Vagina (tissue), 2 donors: ENCODE results near the gene GPR62. TPM values are rescaled to one million over a fixed set of nuclear protein-coding genes. Genes with fewer than 3 reads are reported as not detected.
"Not testable (repeated sequence)": the region's sequence is repeated elsewhere in the genome, so short reads cannot be mapped to it uniquely, and the experiment has no call there.

Source experiments
- DNase-seq, 2 donors: peaks; one replicate each; pipeline ENCODE4 v3.0.0-alpha.2; 2017; ENCODE audit errors: extremely low spot score in 2 of 2
- H3K27ac ChIP-seq: fragments of 200-600 bp; sonication (generic); one replicate; pipeline ENCODE4 v1.5.1; 2019
- H3K27me3 ChIP-seq: fragments of 200-600 bp; sonication (generic); one replicate; pipeline ENCODE4 v1.5.1; 2019
- H3K36me3 ChIP-seq, 2 donors: fragments of 200-600 bp; sonication (generic); one replicate each; pipeline ENCODE4 v1.5.1; 2017 to 2019
- H3K4me1 ChIP-seq: fragments of 200-600 bp; sonication (generic); one replicate; pipeline ENCODE4 v1.5.1; 2019
- H3K4me3 ChIP-seq, 2 donors: fragments of 200-600 bp; sonication (generic); 1 replicate in 1 of 2; 2 replicates in 1 of 2; pipeline ENCODE4 v1.5.1; 2016 to 2019
- H3K9me3 ChIP-seq: fragments of 200-600 bp; sonication (generic); one replicate; pipeline ENCODE4 v1.5.1; 2019
- POLR2A ChIP-seq, 2 donors: fragments of 450-650 bp; IDR thresholded peaks; one replicate each; pipeline ENCODE4 v1.6.1; 2017; ENCODE audit warnings: antibody characterized with exemption in 2 of 2, mild to moderate bottlenecking in 2 of 2, moderate library complexity in 2 of 2
- POLR2AphosphoS5 ChIP-seq, 2 donors: sonication (generic); formaldehyde crosslinking; IDR thresholded peaks; one replicate each; pipeline ENCODE4 v1.9.0; 2017; ENCODE audit warnings: antibody characterized with exemption in 2 of 2, mild to moderate bottlenecking in 2 of 2, low read depth in 1 of 2; ENCODE audit not compliant: insufficient read depth in 1 of 2
- intact Hi-C: fragments of 100-400 bp; cut with DNase I; formaldehyde crosslinking; loops from one replicate; pipeline ENCODE4 v1.15.1; 2023
- total RNA-seq: library from RNA; depleted of rRNA; stranded (reverse); fragments of >200 nt; gene quantifications from one replicate; pipeline ENCODE4 v1.2.3, GENCODE V29; 2016
- TF ChIP-seq, protein P1 (sequence below), 3 experiments: fragments of 450-650 bp in 2 of 3; fragments of 200-600 bp in 1 of 3; sonication (generic) in 1 of 3; IDR thresholded peaks; one replicate each; pipeline ENCODE4 v1.5.1; 2017 to 2019; ENCODE audit warnings: antibody characterized with exemption in 3 of 3, mild to moderate bottlenecking in 2 of 3, moderate library complexity in 2 of 3

GPR62 gene
- total RNA-seq, 1 donor from 2014 or later: not detected

DNA sequence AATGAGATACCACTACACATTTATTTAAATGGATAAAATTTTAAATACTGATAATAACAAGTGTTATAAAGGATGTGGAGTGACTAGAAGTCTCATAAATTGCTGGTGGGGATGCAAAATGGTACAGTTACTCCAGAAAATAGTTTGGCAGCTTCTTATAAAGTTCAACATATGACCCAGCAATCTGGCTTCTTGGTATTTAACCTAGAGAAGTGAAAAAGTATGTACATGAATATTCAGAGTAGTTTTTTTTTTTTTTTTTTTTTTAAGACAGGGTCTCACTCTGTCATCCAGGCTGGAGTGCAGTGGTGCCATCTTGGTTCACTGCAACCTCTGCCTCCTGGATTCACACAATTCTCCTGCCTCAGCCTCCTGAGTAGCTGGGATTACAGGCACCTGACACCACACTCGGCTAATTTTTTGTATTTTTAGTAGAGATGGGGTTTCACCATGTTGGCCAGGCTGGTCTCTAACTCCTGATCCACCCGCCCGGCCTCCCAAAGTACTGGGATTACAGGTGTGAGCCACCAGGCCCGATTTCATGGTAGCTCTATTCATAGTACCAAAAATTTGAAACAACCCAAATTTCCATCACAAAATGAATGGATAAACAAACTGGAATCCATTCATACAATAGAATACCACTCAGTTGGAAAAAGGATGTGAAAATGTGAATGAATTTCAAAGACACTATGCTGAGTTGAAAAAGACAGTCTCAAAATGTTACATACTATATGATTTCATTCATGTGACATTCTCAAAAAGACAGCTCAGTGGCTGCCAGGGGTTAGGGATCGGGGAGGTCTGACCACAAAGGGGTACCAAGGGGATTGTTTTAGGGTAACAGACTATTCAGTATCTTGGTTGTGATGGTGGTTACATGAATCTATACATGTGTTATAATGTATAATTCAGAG is 27.9 kb upstream of the GPR62 start:
- Histone ChIP-seq H3K4me3 (no peak overlapping the region), H3K4me1 (no peaks in the 10 kb centered on the region), H3K9me3 (no peaks in the 10 kb centered on the region), H3K36me3 (no peaks in the 10 kb centered on the region), H3K27ac (no peak overlapping the region), H3K27me3 (no peaks in the 10 kb centered on the region)
- TF ChIP-seq, protein P1, sequence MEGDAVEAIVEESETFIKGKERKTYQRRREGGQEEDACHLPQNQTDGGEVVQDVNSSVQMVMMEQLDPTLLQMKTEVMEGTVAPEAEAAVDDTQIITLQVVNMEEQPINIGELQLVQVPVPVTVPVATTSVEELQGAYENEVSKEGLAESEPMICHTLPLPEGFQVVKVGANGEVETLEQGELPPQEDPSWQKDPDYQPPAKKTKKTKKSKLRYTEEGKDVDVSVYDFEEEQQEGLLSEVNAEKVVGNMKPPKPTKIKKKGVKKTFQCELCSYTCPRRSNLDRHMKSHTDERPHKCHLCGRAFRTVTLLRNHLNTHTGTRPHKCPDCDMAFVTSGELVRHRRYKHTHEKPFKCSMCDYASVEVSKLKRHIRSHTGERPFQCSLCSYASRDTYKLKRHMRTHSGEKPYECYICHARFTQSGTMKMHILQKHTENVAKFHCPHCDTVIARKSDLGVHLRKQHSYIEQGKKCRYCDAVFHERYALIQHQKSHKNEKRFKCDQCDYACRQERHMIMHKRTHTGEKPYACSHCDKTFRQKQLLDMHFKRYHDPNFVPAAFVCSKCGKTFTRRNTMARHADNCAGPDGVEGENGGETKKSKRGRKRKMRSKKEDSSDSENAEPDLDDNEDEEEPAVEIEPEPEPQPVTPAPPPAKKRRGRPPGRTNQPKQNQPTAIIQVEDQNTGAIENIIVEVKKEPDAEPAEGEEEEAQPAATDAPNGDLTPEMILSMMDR (IDR thresholded peaks at IDR 0.05): no peak
- TF ChIP-seq POLR2AphosphoS5 (IDR thresholded peaks at IDR 0.05; ENCODE audit: insufficient read depth in 1 of 2, low read depth in 1 of 2) (no peak), POLR2A (IDR thresholded peaks at IDR 0.05) (no peak)
- intact Hi-C loops: no loop called here
- no peak for DNase-seq

DNA sequence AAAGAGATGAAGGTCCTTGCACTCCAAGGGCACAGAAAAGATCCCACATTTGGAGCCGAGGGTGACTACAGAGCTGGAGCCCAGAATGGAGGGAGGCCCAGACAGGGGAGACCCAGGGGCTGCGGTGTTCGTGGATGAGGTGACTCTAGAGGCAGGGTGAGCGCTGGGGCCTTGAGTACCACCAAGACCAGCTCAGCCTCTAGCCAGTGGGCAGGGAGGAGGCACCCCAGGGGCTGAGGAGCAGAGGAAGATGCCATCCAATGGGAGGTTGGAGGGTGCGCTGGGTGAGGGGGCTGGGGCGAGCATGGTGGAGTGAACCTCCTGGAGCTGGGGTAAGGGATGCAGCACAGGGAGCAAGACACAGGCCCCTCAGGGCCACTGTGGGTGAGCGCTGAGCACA is 26.7 kb upstream of the GPR62 start:
- Histone ChIP-seq H3K27ac (no peak overlapping the region), H3K9me3 (no peaks in the 10 kb centered on the region), H3K36me3 (peaks cover 0 to 3% of the 10 kb centered on the region in 2 donors), H3K4me1 (no peaks in the 10 kb centered on the region), H3K27me3 (no peaks in the 10 kb centered on the region), H3K4me3 (no peak overlapping the region)
- TF ChIP-seq, protein P1 (IDR thresholded peaks at IDR 0.05): no peak
- TF ChIP-seq POLR2A (IDR thresholded peaks at IDR 0.05) (no peak), POLR2AphosphoS5 (IDR thresholded peaks at IDR 0.05; ENCODE audit: insufficient read depth in 1 of 2, low read depth in 1 of 2) (no peak)
- DNase-seq: no peak
- intact Hi-C loops: no loop called here

DNA sequence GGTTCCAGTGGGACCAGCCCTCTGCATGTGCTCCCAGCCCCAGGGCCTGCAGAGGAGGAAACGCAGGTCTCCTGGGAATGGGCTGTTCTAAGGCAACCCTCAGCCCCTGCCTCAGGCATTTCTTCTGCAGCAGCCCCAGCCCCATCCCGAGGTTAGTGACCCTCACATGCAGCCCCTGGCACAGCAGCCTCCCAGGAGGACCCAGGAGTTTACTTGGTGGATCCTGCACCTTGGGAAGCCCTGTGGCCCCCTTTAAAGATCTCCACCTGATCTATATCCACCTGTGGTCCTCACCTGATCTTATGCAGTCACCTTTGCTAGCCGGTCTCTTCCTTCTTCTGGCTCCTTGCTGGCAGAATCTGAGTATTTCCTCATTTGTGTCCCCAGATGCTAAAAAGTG is 26.2 kb upstream of the GPR62 start:
- H3K9me3 ChIP-seq, H3K4me3 ChIP-seq, H3K4me1 ChIP-seq, DNase-seq, H3K27ac ChIP-seq, H3K36me3 ChIP-seq, H3K27me3 ChIP-seq, intact Hi-C loops: not testable (repeated sequence)

DNA sequence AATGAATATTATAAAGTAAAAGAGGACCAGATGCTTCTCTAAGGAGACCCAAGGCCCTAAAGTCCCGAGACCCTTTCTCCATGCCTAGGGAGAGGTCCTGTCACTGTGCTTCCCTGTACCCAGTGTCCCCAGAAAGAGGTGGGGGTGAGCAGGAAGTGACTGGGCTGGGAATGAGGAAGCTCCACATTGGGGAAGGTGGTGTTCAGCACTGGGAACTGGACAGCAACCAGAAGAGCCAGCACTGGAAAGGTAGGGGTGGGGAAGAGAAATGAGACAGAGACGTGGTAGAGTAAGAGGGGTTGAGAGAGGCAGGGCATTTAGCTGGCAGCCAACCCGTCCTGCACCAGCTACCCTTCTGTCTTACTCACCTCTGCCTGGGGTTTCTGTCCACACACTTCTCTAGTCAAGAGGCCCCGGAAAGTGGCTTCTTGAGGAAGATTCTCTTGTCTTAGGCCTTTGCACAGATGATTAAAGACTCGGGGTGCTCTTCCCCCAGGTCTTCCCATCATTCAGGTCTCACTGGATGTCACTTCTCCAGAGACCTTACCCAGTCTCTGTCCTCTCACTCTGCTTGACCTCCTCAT is 25.7 kb upstream of the GPR62 start:
- H3K27me3 ChIP-seq: no peaks in the 10 kb centered on the region
- no peak overlapping the region for H3K4me3 ChIP-seq
- DNase-seq: no peak
- H3K27ac ChIP-seq: no peak overlapping the region
- H3K36me3 ChIP-seq: peaks cover 0 to 14% of the 10 kb centered on the region in 2 donors
- intact Hi-C loops: no loop called here
- H3K4me1 ChIP-seq: no peaks in the 10 kb centered on the region
- no peaks in the 10 kb centered on the region for H3K9me3 ChIP-seq
- TF ChIP-seq POLR2AphosphoS5 (IDR thresholded peaks at IDR 0.05; ENCODE audit: insufficient read depth in 1 of 2, low read depth in 1 of 2) (no peak), POLR2A (IDR thresholded peaks at IDR 0.05) (no peak)
- TF ChIP-seq, protein P1 (IDR thresholded peaks at IDR 0.05): no peak

DNA sequence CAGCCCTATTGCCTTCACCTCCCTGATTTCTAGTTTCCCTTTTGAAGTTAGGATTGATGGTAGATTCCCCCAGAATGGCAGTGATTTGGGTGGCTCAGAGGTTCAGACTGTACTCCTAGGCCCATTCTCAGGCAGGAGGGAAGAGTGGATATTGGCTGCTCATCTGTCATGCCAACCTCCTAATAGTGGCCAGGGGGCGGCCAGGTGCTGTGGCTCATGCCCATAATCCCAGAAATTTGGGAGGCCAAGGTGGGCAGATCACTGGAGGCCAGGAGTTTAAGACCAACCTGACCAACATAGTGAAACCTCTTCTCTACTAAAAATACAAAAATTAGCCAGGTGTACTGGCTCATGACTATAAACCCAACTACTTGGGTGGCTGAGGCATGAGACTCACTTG is 24.7 kb upstream of the GPR62 start:
- no peak for DNase-seq
- Histone ChIP-seq H3K27me3 (no peaks in the 10 kb centered on the region), H3K4me3 (no peak overlapping the region), H3K36me3 (peaks cover 0 to 23% of the 10 kb centered on the region in 2 donors), H3K27ac (no peak overlapping the region), H3K4me1 (no peaks in the 10 kb centered on the region), H3K9me3 (no peaks in the 10 kb centered on the region)
- TF ChIP-seq, protein P1 (IDR thresholded peaks at IDR 0.05): no peak
- TF ChIP-seq POLR2A (IDR thresholded peaks at IDR 0.05): no peak
- TF ChIP-seq POLR2AphosphoS5 (IDR thresholded peaks at IDR 0.05; ENCODE audit: insufficient read depth in 1 of 2, low read depth in 1 of 2): no peak
- intact Hi-C loops: no loop called here
